Tibial nerve (tissue), 4 donors: ENCODE measurements around the gene MYH7B.

Experiments
- EP300 ChIP-seq, 2 donors: sonication (generic); formaldehyde crosslinking; IDR thresholded peaks; one replicate each; pipeline ENCODE4 v1.6.1; 2017; ENCODE audit warnings: antibody characterized with exemption in 2 of 2, mild to moderate bottlenecking in 1 of 2
- POLR2A ChIP-seq, 2 donors: fragments of 450-650 bp; IDR thresholded peaks; one replicate each; pipeline ENCODE4 v1.6.1; 2017; ENCODE audit warnings: antibody characterized with exemption in 2 of 2, mild to moderate bottlenecking in 2 of 2, moderate library complexity in 2 of 2
- TF ChIP-seq, protein P1 (sequence below), 5 experiments: fragments of 200-600 bp in 3 of 5; fragments of 450-650 bp in 2 of 5; sonication (generic) in 3 of 5; IDR thresholded peaks; one replicate each; pipeline ENCODE4 v1.5.1; 2016 to 2019; ENCODE audit warnings: antibody characterized with exemption in 5 of 5, mild to moderate bottlenecking in 3 of 5, moderate library complexity in 2 of 5

- TF ChIP-seq, protein P1, sequence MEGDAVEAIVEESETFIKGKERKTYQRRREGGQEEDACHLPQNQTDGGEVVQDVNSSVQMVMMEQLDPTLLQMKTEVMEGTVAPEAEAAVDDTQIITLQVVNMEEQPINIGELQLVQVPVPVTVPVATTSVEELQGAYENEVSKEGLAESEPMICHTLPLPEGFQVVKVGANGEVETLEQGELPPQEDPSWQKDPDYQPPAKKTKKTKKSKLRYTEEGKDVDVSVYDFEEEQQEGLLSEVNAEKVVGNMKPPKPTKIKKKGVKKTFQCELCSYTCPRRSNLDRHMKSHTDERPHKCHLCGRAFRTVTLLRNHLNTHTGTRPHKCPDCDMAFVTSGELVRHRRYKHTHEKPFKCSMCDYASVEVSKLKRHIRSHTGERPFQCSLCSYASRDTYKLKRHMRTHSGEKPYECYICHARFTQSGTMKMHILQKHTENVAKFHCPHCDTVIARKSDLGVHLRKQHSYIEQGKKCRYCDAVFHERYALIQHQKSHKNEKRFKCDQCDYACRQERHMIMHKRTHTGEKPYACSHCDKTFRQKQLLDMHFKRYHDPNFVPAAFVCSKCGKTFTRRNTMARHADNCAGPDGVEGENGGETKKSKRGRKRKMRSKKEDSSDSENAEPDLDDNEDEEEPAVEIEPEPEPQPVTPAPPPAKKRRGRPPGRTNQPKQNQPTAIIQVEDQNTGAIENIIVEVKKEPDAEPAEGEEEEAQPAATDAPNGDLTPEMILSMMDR (IDR thresholded peaks at IDR 0.05): no peak
- TF ChIP-seq POLR2A (IDR thresholded peaks at IDR 0.05) (no peak), EP300 (IDR thresholded peaks at IDR 0.05) (no peak)
Measured at GRCh38 chr20:34927736-34928135, 27.9 kb upstream of the MYH7B start.
